NB4 (cell line): ENCODE data around the gene IFI16.
"Not testable (repeated sequence)": the region's sequence is repeated elsewhere in the genome, so short reads cannot be mapped to it uniquely, and the experiment has no call there.

ENCODE experiments used
- DNase-seq: peaks from one replicate; pipeline ENCODE4 v3.0.0; 2010; ENCODE audit warnings: low read depth
- H3K4me3 ChIP-seq: one replicate; pipeline ENCODE4 v1.5.1; 2011; ENCODE audit warnings: mild to moderate bottlenecking, low read depth, low read length, moderate library complexity
- CTCF ChIP-seq: IDR thresholded peaks from one replicate; pipeline ENCODE4 v1.5.1; 2012; ENCODE audit warnings: low read depth, low read length
- MAX ChIP-seq: IDR thresholded peaks from 2 replicates; pipeline ENCODE4 v1.6.1; 2011; ENCODE audit warnings: low read depth, low read length
- MYC ChIP-seq: IDR thresholded peaks from 2 replicates; pipeline ENCODE4 v1.6.1; 2011; ENCODE audit warnings: low read depth, low read length
- POLR2A ChIP-seq: IDR thresholded peaks from 2 replicates; pipeline ENCODE4 v1.6.1; 2011; ENCODE audit warnings: mild to moderate bottlenecking; ENCODE audit not compliant: insufficient read length; ENCODE audit errors: extremely low read depth

The IFI16 gene

GRCh38 chr1:159000070-159000409 is 9.7 kb upstream of the IFI16 start:
- H3K4me3 ChIP-seq, result no peak overlapping the region
- TF ChIP-seq MAX (no peak), POLR2A (no peak), MYC (no peak), CTCF (no peak)
- no peak for DNase-seq

- TF ChIP-seq POLR2A, result no peak
- DNase-seq, result no peak
- no peak overlapping the region for H3K4me3 ChIP-seq
These were observed 9.1 kb upstream of the IFI16 start for GRCh38 chr1:159000625-159001024.

- H3K4me3 ChIP-seq, result no peak overlapping the region
- TF ChIP-seq MYC, result no peak
- TF ChIP-seq POLR2A, result no peak
- TF ChIP-seq CTCF, result no peak
- no peak for TF ChIP-seq MAX
- DNase-seq, result no peak
These were observed 4.5 kb upstream of the IFI16 start for GRCh38 chr1:159005161-159005560.

GRCh38 chr1:159005676-159006075 is 4.0 kb upstream of the IFI16 start:
- no peak overlapping the region for H3K4me3 ChIP-seq
- DNase-seq, result no peak
- TF ChIP-seq CTCF (no peak), MAX (no peak), MYC (no peak), POLR2A (no peak)

- H3K4me3 ChIP-seq, result not testable (repeated sequence)
These were observed 3.4 kb upstream of the IFI16 start for GRCh38 chr1:159006210-159006807.

GRCh38 chr1:159007726-159008125 is 2.0 kb upstream of the IFI16 start:
- H3K4me3 ChIP-seq, result no peak overlapping the region
- DNase-seq, result peak; percentile 63
- no peak for TF ChIP-seq POLR2A
- TF ChIP-seq CTCF, result no peak
- TF ChIP-seq MAX, result no peak
- TF ChIP-seq MYC, result no peak

More at GRCh38 chr1:159006210-159006807, 3.4 kb upstream of the IFI16 start:
- not testable (repeated sequence) for DNase-seq

- H3K4me3 ChIP-seq, result peak overlapping the region; percentile 65
- peak; percentile 84 for DNase-seq
- TF ChIP-seq POLR2A (no peak), CTCF (no peak), MYC (peak; percentile 63), MAX (peak; percentile 33; the same call in 1 of the 2 replicates)
These were observed 941 bp upstream of the IFI16 start for GRCh38 chr1:159008744-159009188.
